Lower leg skin (tissue), 3 donors: ENCODE measurements around the gene RNU7-1.

ENCODE experiments used
- POLR2A ChIP-seq, 2 donors: fragments of 450-650 bp; IDR thresholded peaks; one replicate each; pipeline ENCODE4 v1.6.1; 2016 to 2017; ENCODE audit warnings: antibody characterized with exemption in 2 of 2, mild to moderate bottlenecking in 1 of 2, moderate library complexity in 1 of 2
- TF ChIP-seq, protein P1 (sequence below), 3 donors: fragments of 450-650 bp; IDR thresholded peaks; one replicate each; pipeline ENCODE4 v1.5.1; 2016; ENCODE audit warnings: antibody characterized with exemption in 3 of 3, mild to moderate bottlenecking in 3 of 3, moderate library complexity in 2 of 3

DNA sequence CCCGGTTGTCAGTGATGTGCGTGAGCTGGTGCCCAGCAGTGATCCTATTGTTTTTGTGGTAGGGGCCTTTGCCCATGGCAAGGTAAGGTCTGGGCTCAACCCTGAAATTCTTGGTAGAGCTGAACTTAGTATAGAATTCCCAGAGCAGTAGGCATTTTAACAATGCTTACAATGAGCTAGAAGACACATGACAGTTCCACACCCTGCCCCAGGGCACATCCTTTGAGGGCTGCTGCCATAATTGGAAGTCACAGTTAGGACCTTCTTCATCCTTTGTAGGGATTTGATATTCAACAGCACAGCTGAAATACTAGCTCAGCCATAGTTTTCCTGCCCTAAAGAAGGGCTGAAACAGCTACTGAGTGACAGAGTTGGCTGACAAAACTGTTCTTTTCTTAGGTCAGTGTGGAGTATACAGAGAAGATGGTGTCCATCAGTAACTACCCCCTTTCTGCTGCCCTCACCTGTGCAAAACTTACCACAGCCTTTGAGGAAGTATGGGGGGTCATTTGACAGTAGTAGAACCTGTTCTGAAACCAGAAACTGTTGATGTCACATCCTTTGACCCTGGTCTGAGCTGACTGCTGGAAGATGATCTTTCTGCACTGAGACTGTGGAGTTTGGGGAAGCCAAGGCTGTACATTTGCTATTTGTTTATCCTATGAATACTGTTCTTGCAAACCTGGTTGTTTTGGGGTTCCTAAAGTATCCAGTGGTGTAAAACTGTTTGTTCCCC lies 31.8 kb downstream of the RNU7-1 start:
- TF ChIP-seq, protein P1, sequence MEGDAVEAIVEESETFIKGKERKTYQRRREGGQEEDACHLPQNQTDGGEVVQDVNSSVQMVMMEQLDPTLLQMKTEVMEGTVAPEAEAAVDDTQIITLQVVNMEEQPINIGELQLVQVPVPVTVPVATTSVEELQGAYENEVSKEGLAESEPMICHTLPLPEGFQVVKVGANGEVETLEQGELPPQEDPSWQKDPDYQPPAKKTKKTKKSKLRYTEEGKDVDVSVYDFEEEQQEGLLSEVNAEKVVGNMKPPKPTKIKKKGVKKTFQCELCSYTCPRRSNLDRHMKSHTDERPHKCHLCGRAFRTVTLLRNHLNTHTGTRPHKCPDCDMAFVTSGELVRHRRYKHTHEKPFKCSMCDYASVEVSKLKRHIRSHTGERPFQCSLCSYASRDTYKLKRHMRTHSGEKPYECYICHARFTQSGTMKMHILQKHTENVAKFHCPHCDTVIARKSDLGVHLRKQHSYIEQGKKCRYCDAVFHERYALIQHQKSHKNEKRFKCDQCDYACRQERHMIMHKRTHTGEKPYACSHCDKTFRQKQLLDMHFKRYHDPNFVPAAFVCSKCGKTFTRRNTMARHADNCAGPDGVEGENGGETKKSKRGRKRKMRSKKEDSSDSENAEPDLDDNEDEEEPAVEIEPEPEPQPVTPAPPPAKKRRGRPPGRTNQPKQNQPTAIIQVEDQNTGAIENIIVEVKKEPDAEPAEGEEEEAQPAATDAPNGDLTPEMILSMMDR (IDR thresholded peaks at IDR 0.05) = no peak
- TF ChIP-seq POLR2A (IDR thresholded peaks at IDR 0.05) = no peak
